GM21619 (cell line): ENCODE data around the gene GPM6B.
"Not testable (repeated sequence)": the region's sequence is repeated elsewhere in the genome, so short reads cannot be mapped to it uniquely, and the experiment has no call there.

Experiments used
- ATAC-seq: cut with Tn5 transposase; IDR thresholded peaks from one replicate; pipeline ENCODE4 v1.9.1; 2021; ENCODE audit not compliant: unreplicated experiment

The GPM6B gene

GRCh38 chrX:13733506-13733905 lies 83.4 kb downstream of the GPM6B start:
- no peak for ATAC-seq

DNA sequence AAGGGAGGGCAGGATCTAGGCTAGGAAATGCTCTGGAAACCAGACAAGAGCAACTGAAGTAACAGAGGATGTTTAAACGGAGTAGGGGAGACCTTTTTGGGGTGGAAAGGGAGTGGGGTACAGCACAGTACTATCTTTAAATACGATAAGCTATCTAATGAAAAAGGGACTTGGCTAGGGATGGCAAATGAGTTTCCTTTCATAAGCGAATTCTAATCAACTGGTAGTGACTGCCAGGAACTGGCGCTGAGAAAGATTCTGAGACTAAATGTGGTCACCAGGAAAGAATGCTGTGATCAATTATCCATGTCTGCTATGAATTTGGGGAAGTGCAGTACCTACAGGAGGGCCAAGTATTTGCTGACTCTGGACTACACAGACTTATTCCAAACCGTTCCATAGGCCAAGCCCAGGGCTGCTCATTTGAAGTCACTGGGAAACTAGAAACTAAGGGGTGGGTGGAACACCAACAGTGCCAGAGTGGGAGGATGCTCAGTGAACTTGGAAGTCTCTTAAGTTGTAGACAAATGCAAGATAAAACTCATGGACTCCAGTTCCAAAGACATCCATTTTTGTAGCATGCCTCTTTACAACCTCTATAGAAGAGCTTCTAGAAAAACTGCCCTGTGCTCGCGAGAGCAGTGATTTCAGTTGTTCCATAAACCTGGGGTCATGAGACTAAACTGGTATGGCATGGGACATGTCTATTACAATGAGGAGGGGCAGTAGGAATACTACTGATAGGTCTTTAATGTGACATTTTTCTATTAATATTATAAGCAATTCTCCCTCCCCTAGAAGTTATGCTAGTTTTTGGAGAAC lies 84.4 kb downstream of the GPM6B start:
- no peak for ATAC-seq

DNA sequence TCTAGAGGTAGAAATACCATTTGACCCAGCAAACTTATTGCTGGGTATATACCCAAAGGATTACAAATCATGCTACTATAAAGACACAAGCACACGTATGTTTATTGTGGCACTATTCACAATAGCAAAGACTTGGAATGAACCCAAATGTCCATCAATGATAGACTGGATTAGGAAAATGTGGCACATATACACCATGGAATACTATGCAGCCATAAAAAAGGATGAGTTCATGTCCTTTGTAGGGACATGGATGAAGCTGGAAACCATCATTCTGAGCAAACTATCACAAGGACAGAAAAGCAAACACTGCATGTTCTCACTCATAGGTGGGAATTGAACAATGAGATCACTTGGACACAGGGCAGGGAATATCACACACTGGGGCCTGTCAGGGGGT lies 86.4 kb downstream of the GPM6B start:
- ATAC-seq, result not testable (repeated sequence)

GRCh38 chrX:13726583-13726982 lies 90.3 kb downstream of the GPM6B start:
- not testable (repeated sequence) for ATAC-seq

DNA sequence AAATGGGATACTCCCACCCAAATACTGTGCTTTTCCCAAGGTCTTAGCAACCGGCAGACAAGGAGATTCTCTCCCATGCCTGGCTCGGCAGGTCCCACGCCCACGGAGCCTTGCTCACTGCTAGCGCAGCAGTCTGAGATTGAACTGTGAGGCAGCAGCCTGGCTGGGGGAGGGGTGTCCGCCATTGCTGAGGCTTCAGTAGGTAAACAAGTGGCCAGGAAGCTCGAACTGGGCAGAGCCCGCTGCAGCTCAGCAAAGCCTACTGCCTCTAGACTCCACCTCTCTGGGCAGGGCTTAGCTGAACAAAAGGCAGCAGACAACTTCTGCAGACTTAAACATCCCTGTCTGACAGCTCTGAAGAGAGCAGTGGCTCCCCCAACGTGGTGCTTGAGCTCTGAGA lies 92.0 kb downstream of the GPM6B start:
- not testable (repeated sequence) for ATAC-seq

GRCh38 chrX:13721819-13722519 lies 94.9 kb downstream of the GPM6B start:
- ATAC-seq, result no peak

GRCh38 chrX:13721371-13721770 lies 95.5 kb downstream of the GPM6B start:
- no peak for ATAC-seq
